HG02642 (cell line): ENCODE data around the gene OR56B1.

Source experiments
- ATAC-seq: cut with Tn5 transposase; IDR thresholded peaks from one replicate; pipeline ENCODE4 v1.9.1; 2021; ENCODE audit warnings: mild to moderate bottlenecking; ENCODE audit not compliant: unreplicated experiment, poor library complexity

OR56B1 gene

GRCh38 chr11:5726351-5726750 lies 9.9 kb upstream of the OR56B1 start:
- no peak for ATAC-seq

- ATAC-seq: no peak
Measured at GRCh38 chr11:5727691-5728090, 8.6 kb upstream of the OR56B1 start.

- ATAC-seq: no peak
Measured at GRCh38 chr11:5737091-5737490, 843 bp downstream of the OR56B1 start.

GRCh38 chr11:5737670-5738392 lies 1.6 kb downstream of the OR56B1 start:
- ATAC-seq: no peak

GRCh38 chr11:5738431-5738830 lies 2.2 kb downstream of the OR56B1 start:
- no peak for ATAC-seq

GRCh38 chr11:5746614-5747013 lies 10.4 kb downstream of the OR56B1 start:
- no peak for ATAC-seq

GRCh38 chr11:5749836-5750235 lies 13.6 kb downstream of the OR56B1 start:
- no peak for ATAC-seq

GRCh38 chr11:5753943-5754342 lies 17.7 kb downstream of the OR56B1 start, which contains the start of gene OR52N4:
TSS of gene OR52N4 (plus strand) at chr11:5754243. CDS start at chr11:5754741, 498 bp downstream.
- no peak for ATAC-seq

- no peak for ATAC-seq
Measured at GRCh38 chr11:5767056-5767455, 30.8 kb downstream of the OR56B1 start.

- ATAC-seq: no peak
Measured at GRCh38 chr11:5783255-5783654, 47.0 kb downstream of the OR56B1 start, which contains the start of gene OR52N5. TSS of gene OR52N5 (minus strand) at chr11:5783355. CDS start at chr11:5778634, 4,721 bp downstream.
